Upper lobe of left lung (tissue), 6 donors: ENCODE measurements around the gene IGFBP6. TPM values are rescaled to one million over a fixed set of nuclear protein-coding genes. Genes with fewer than 3 reads are reported as not detected.

ENCODE experiments used
- ATAC-seq, 2 donors: fragments of 200-7000 bp; cut with Tn5 transposase; one replicate each; pipeline ENCODE4 v1.9.1; 2022; ENCODE audit warnings: mild to moderate bottlenecking in 2 of 2, moderate library complexity in 2 of 2; ENCODE audit not compliant: low FRiP score in 2 of 2
- DNase-seq, 2 donors: peaks; one replicate each; pipeline ENCODE4 v3.0.0-alpha.2; 2019 to 2020
- H3K27ac ChIP-seq, 4 donors: fragments of 200-600 bp; sonication (generic); one replicate each; pipeline ENCODE4 v1.5.1; 2016 to 2019
- H3K27me3 ChIP-seq, 4 donors: fragments of 200-600 bp; sonication (generic); one replicate each; pipeline ENCODE4 v1.5.1; 2017 to 2019
- H3K36me3 ChIP-seq, 4 donors: fragments of 200-600 bp; sonication (generic); one replicate each; pipeline ENCODE4 v1.5.1; 2016 to 2019
- H3K4me1 ChIP-seq, 4 donors: fragments of 200-600 bp; sonication (generic); one replicate each; pipeline ENCODE4 v1.5.1; 2018 to 2019
- H3K4me3 ChIP-seq, 4 donors: fragments of 200-600 bp; sonication (generic); one replicate each; pipeline ENCODE4 v1.5.1; 2017 to 2019; ENCODE audit warnings: mild to moderate bottlenecking in 2 of 4, moderate library complexity in 1 of 4
- H3K9me3 ChIP-seq, 4 donors: fragments of 200-600 bp; sonication (generic); one replicate each; pipeline ENCODE4 v1.5.1; 2018 to 2019
- CTCF ChIP-seq, 6 experiments: fragments of 450-650 bp in 4 of 6; fragments of 200-600 bp in 2 of 6; sonication (generic) in 2 of 6; IDR thresholded peaks; one replicate each; pipeline ENCODE4 v1.5.1; 2016 to 2019; ENCODE audit warnings: antibody characterized with exemption in 6 of 6
- EP300 ChIP-seq, 4 donors: sonication (generic); formaldehyde crosslinking; IDR thresholded peaks; one replicate each; pipeline ENCODE4 v1.5.1; 2017; ENCODE audit warnings: antibody characterized with exemption in 4 of 4, control low read depth in 2 of 4
- POLR2A ChIP-seq, 4 donors: fragments of 450-650 bp; IDR thresholded peaks; one replicate each; pipeline ENCODE4 v1.5.1; 2016 to 2017; ENCODE audit warnings: antibody characterized with exemption in 4 of 4, mild to moderate bottlenecking in 2 of 4
- POLR2AphosphoS5 ChIP-seq, 2 donors: sonication (generic); formaldehyde crosslinking; IDR thresholded peaks; one replicate each; pipeline ENCODE4 v1.5.1; 2017; ENCODE audit warnings: antibody characterized with exemption in 2 of 2
- WGBS, 2 donors: methylation state at CpG; one replicate each; pipeline ENCODE4 v1.1.5; 2017 to 2018; 5-methylcytosine and 5-hydroxymethylcytosine counted together
- total RNA-seq, 6 donors: library from RNA; depleted of rRNA in 4 of 6; stranded (reverse); fragments of >200 nt in 4 of 6; gene quantifications; one replicate each; pipeline versions ENCODE4 v1.1.0 to v1.2.1, GENCODE V29; 2016 to 2021
- donor health status: DM: no; HTN: no; CAD: no; lungs with moderate emphysema.
- donor health status: DM: no; HTN: yes; CAD: no; lungs with severe emphysema.

Gene IGFBP6
- total RNA-seq, 6 donors from 2014 or later: 12.6 to 112 (median 48.9) TPM

GRCh38 chr12:53077030-53077429, 20.4 kb upstream of the IGFBP6 start:
- no peak for TF ChIP-seq POLR2A (IDR thresholded peaks at IDR 0.05)
- no peak for TF ChIP-seq POLR2AphosphoS5 (IDR thresholded peaks at IDR 0.05)
- ATAC-seq: no peak
- peaks cover 0 to 45% (median 21%) of the 10 kb centered on the region in 4 donors for H3K36me3 ChIP-seq
- no peaks in the 10 kb centered on the region for H3K9me3 ChIP-seq
- 66 to 79% methylated on average over 8 of the region's 8 CpGs for whole genome bisulfite sequencing, 2 donors
- DNase-seq: no peak
- peak overlapping the region in 3 of 4 donors; percentile 48 to 91 (median 64) for H3K27ac ChIP-seq
- peaks cover 37 to 66% (median 56%) of the 10 kb centered on the region in 4 donors for H3K4me1 ChIP-seq
- H3K27me3 ChIP-seq: no peaks in the 10 kb centered on the region
- H3K4me3 ChIP-seq: no peak overlapping the region

GRCh38 chr12:53078425-53079225, 18.8 kb upstream of the IGFBP6 start:
- H3K27me3 ChIP-seq: no peaks in the 10 kb centered on the region
- no peaks in the 10 kb centered on the region for H3K9me3 ChIP-seq
- DNase-seq (peak in 1 of 2 donors; percentile 58), ATAC-seq (peak; percentile 0 to 36)
- peak overlapping the region; percentile 87 to 93 (median 91) for H3K27ac ChIP-seq
- WGBS, 2 donors: 35 to 46% methylated on average over 10 to 14 of the region's 25 CpGs
- H3K36me3 ChIP-seq: peaks cover 0 to 35% (median 21%) of the 10 kb centered on the region in 4 donors
- peak overlapping the region; percentile 52 to 79 (median 66) for H3K4me3 ChIP-seq
- TF ChIP-seq POLR2AphosphoS5 (IDR thresholded peaks at IDR 0.05) (no peak), EP300 (IDR thresholded peaks at IDR 0.05) (no peak), CTCF (IDR thresholded peaks at IDR 0.05) (peak in 2 of 6 experiments; percentile 13 to 22), POLR2A (IDR thresholded peaks at IDR 0.05) (peak in 1 of 4 donors; percentile 13)
- peaks cover 23 to 52% (median 41%) of the 10 kb centered on the region in 4 donors for H3K4me1 ChIP-seq

GRCh38 chr12:53079226-53080117, 18.0 kb upstream of the IGFBP6 start, which contains the start of gene SPRYD3:
Gene SPRYD3 (minus strand): TSS chr12:53079390. CDS start chr12:53079333, 57 bp downstream.
- H3K9me3 ChIP-seq: no peaks in the 10 kb centered on the region
- H3K4me3 ChIP-seq: peak within 1 kb of the TSS; percentile 52 to 79 (median 66)
- H3K36me3 ChIP-seq: peaks cover 0 to 28% (median 17%) of the 10 kb centered on the region in 4 donors
- ATAC-seq: peak; percentile 99 to 100
- DNase-seq: peak; percentile 98
- WGBS, 2 donors: 2 to 23% methylated on average over 6 to 42 of the region's 67 CpGs
- peak within 1 kb of the TSS; percentile 87 to 93 (median 91) for H3K27ac ChIP-seq
- H3K4me1 ChIP-seq: peaks cover 16 to 43% (median 34%) of the 10 kb centered on the region in 4 donors
- H3K27me3 ChIP-seq: no peaks in the 10 kb centered on the region
- TF ChIP-seq POLR2AphosphoS5 (IDR thresholded peaks at IDR 0.05) (peak; percentile 83 to 90), CTCF (IDR thresholded peaks at IDR 0.05) (peak in 1 of 6 experiments; percentile 11), EP300 (IDR thresholded peaks at IDR 0.05) (no peak), POLR2A (IDR thresholded peaks at IDR 0.05) (peak in 3 of 4 donors; percentile 84 to 96 (median 88))

GRCh38 chr12:53082637-53083175, 14.8 kb upstream of the IGFBP6 start:
- Histone ChIP-seq H3K27me3 (no peaks in the 10 kb centered on the region), H3K4me1 (peaks cover 9 to 20% (median 16%) of the 10 kb centered on the region in 4 donors), H3K9me3 (no peaks in the 10 kb centered on the region), H3K4me3 (no peak overlapping the region), H3K36me3 (no peaks in the 10 kb centered on the region), H3K27ac (no peak overlapping the region)
- WGBS, 2 donors: 50 to 63% methylated on average over 2 of the region's 2 CpGs
- TF ChIP-seq POLR2AphosphoS5 (IDR thresholded peaks at IDR 0.05) (no peak), EP300 (IDR thresholded peaks at IDR 0.05) (no peak), POLR2A (IDR thresholded peaks at IDR 0.05) (no peak), CTCF (IDR thresholded peaks at IDR 0.05) (no peak)
- DNase-seq (no peak), ATAC-seq (no peak)
